ENCODE results near the gene ME3.

- TF ChIP-seq POLR2A (IDR thresholded peaks at IDR 0.05; ENCODE audit: low read length) (no peak), MAX (IDR thresholded peaks at IDR 0.05) (no peak), CTCF (IDR thresholded peaks at IDR 0.05) (no peak), JUN (IDR thresholded peaks at IDR 0.05) (no peak)
Observed at GRCh38 chr11:86575927-86576326, 96.5 kb downstream of the ME3 start.

Data from A549 (cell line).